Erythroblast (primary cell): ENCODE results near the gene ARL15.

ENCODE experiments used
- GATA1 ChIP-seq: IDR thresholded peaks from 2 replicates; pipeline ENCODE4 v1.6.1; 2011; ENCODE audit warnings: low read depth, mild to moderate bottlenecking, control low read depth, low read length, moderate library complexity
- POLR2A ChIP-seq: IDR thresholded peaks from 2 replicates; pipeline ENCODE4 v1.6.1; 2011; ENCODE audit warnings: mild to moderate bottlenecking, low read length

DNA sequence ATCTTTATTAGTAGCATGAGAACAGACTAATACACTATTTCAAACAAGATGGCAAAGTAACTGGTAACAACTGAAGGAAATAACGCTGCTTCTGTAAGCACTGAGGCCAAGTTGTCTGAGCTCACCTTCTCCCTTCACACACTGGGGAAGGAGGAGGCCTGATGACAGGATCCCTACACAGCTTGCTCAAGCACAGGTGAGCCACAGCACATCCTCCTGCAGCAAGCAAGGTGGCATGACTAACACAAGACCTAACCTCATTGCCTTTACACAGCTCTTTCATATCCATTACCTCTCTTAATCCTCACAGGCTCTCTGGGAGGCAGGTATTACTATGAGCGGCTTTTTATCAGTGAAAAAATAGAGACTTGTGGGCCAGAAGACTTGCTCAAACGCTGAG lies 83.3 kb downstream of the ARL15 start:
- peak; percentile 36 for TF ChIP-seq POLR2A
- no peak for TF ChIP-seq GATA1
